Fibroblast of skin of scalp (primary cell): Measurements from ENCODE around the gene MPV17L2. TPM values are rescaled to one million over a fixed set of nuclear protein-coding genes. Genes with fewer than 3 reads are reported as not detected.
A peak's percentile ranks its signal among the peaks of the same experiment; 100 is the strongest.
"Not testable (repeated sequence)": the region's sequence is repeated elsewhere in the genome, so short reads cannot be mapped to it uniquely, and the experiment has no call there.

Source experiments
- DNase-seq: peaks from one replicate; pipeline ENCODE4 v3.0.0-alpha.2; 2013
- polyA plus RNA-seq, 2 experiments: library from polyadenylated mRNA; unstranded; fragments of 120-200 nt; gene quantifications; one replicate each; pipeline ENCODE4 v1.2.1, GENCODE V29; 2013; ENCODE audit not compliant: insufficient read length in 2 of 2

The MPV17L2 gene
- polyA plus RNA-seq (2013, experiment 1 of 2; ENCODE audit: insufficient read length): 13.5 TPM
- 13.4 TPM for polyA plus RNA-seq (2013, experiment 2 of 2; ENCODE audit: insufficient read length)

DNA sequence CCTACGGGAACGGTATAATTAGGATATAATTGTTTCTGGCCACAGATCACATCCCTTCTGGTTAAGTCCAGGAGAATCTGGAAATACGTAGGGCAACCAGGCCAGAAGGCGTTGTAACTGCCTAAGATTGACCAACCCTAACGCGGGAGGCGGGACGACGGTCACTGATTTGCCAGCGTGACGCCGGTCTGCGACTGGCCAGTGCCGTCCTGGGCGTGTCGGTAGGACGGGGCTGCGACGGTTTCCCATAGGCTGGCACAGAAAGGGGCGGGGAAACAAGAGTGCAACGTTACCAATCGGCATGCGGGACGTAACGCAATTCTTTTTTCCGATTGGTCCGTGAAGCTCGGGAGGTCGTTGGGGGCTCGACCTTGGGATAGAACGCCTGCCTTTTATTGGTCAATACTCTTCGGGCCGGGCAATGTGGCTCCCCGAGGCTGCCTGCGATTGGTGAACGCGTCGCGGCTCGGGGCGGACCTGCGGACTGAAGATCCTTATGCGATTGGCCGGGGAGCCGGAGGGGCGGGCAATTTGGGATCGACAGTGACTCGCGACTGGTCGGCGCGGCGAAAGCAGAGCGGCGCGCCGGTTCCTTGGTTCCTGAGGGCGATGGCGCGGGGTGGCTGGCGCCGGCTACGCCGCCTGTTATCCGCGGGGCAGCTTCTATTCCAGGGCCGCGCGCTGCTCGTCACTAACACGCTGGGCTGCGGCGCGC is at the start of gene MPV17L2:
Gene MPV17L2, plus strand, starts transcription at position 546 of the 715 bp plus-strand sequence. Its CDS starts 64 bp downstream, at position 610.
- peak; percentile 100 for DNase-seq

DNA sequence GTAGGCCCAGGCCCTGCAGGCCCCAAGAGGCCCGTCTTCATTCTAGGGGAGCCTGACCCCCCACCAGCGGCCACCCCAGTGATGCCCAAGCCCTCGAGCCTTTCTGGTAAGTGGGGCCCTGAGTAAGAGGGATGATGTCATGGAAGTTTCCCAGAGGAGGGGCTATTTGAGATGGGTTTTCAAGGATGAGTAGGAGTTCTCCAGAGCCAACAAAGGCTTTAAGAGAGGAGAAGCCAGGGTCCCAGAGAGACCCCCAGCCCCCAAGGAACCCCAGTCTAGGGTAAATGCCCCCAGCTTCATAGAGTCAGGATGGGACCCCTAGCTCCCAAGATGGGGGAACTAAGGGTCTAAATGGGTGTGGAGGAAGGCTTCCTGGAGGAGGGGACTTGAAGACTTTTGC is 49.1 kb upstream of the MPV17L2 start:
- no peak for DNase-seq

DNA sequence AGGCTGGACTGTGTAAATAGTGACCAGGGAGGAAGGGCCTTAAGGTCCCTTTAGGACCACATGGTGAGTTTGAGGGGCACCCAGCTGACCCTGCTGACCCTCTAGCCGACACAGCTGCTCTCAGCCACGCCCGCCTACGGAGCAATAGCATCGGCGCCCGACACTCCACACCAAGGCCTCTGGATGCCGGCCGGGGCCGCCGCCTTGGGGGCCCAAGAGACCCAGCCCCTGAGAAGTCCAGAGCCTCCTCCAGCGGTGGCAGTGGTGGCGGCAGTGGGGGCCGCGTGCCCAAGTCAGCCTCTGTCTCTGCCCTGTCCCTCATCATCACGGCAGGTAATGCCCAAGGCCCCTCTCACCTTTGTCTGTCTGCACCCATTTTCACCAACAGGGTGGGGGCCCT is 48.7 kb upstream of the MPV17L2 start:
- no peak for DNase-seq

DNA sequence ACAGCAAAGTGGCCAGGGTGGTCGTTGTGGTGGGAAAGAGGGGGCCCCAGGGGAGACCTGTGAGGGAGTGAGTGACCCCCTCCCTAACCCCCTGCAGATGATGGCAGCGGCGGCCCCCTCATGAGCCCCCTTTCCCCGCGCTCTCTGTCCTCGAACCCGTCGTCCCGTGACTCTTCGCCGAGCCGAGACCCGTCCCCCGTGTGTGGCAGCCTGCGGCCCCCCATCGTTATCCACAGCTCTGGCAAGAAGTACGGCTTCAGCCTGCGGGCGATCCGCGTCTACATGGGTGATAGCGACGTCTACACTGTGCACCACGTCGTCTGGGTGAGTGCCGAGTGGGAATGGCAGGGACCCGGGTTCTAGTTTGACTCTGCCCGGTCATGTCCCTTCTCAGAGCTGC is 48.1 kb upstream of the MPV17L2 start:
- DNase-seq: no peak

- DNase-seq: no peak
Observed at GRCh38 chr19:18145391-18145999, 47.5 kb upstream of the MPV17L2 start.

DNA sequence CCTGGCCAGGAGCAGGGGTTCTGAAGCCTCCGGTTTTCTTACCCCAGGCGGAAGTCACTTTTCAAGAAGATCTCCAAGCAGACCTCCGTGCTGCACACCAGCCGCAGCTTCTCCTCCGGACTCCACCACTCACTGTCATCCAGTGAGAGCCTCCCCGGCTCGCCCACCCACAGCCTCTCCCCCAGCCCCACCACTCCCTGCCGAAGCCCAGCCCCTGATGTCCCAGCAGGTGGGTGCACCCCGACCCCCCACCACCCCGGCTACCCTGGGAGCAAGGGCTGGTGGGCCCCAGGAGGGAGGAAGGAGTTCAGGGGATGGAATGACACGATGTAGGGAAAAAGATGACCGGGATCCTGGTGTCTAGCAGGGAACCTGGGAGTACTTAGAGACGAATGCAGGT is 45.6 kb upstream of the MPV17L2 start:
- no peak for DNase-seq

GRCh38 chr19:18149596-18149975 is 43.4 kb upstream of the MPV17L2 start:
- DNase-seq: no peak

GRCh38 chr19:18150776-18151624 is 42.0 kb upstream of the MPV17L2 start:
- no peak for DNase-seq

- DNase-seq: peak; percentile 99
Observed at GRCh38 chr19:18152442-18152816, 40.6 kb upstream of the MPV17L2 start.

DNA sequence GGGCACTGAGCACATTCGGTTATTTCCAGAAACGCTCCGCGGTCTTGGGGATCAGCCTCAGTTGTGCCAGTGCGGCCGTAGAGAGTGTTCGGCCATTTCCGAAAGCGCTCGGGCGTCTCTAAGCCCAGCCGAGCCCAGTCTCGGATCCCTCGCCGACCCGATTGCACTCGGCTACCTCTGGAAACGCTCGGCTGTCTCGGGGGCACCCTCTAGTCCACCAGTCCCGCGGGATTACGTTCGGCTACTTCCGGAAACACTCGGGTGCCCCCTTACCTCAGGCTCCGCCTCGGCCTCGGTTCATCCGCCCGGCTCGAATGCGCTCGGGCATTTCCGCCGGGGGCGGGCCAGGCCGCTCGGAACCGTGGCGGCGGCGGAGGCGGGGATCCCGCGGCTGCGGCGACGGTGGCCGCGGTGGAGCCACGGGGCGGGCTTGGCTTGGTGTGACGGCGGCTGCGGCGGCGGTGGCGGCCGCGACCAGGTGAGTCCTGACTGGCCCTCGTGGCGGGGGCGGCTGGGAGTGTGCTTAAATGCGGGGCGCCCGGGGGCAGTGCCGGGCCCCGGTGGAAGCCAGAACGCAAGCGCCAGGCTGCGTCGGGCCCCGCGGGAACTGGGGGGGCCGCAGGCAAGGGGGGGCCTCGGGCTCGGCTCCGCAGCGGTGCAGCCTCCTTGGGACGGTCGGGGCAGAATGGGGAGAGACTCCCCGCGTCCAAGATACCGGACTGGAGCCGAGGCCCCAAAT is 40.0 kb upstream of the MPV17L2 start, which contains the start of gene PIK3R2:
Gene PIK3R2, plus strand, starts transcription at position 347 of the 739 bp plus-strand sequence. CDS start 2,717 bp downstream, outside the sequence.
- peak; percentile 99 for DNase-seq

DNA sequence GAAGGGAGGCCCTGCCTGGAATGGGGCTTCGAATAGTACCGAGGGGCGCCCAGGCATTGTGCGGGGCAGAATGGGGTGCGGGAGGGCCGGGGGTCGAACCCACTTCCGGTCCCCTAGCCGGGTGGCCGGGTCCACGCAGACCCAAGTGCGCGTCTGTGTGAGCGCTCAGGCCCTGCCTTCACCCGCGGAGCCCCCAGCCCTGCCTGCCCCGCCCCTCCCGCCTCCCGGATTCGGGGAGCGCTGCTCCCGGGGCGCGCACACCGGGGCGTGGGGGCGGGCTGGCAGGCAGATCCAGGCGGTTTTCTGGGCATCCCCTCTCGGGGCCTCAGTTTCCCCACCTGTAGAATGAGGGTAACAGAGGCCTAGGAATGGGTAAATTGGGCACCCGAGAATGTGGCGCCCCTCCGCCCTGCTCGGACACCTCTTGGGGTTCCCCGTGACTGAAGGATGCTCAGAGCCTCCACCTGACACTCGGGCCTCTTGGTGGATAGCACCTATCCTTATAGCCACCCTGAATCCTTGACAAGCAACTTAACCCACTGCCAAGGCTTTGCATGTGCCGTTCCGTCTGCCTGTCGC is 39.4 kb upstream of the MPV17L2 start:
- no peak for DNase-seq

DNA sequence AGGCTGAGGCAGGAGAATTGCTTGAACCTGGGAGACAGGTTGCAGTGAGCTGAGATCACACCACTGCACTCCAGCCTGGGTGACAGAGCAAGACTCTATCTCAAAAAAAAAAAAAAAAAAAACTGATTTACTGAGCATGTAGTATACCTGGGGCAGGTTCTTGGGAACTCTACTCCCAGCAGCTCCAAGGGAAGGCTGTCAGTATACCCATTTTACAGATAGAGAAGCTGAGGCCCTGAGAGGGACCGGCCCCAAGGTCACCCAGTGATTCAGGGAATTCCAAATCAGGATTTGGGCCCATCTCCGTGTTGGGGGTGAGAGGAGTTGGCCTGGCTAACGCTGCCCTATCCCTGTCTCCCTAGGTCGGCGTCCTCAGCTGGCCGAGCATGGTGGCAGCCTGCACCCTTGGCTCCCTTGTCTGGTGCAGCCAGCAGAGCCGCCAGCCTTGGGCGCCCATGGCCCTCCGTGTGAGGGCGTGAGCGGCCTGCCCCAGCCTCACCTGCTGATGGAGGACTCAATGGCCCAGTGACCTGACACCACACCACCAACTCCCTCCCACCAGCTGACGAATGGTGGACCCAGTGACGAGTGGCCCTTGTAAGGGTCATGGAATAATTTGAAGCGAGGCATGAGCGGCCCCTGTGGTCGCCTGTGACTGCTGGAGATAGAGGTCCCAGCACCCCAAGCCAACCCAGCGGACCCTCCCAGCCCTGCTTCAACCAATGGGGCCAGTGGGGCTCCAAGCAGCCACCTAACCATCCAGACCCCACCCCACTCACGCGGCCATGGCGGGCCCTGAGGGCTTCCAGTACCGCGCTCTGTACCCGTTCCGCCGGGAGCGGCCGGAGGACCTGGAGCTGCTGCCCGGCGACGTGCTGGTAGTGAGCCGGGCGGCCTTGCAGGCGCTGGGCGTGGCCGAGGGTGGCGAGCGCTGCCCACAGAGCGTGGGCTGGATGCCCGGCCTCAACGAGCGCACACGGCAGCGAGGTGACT is 37.6 kb upstream of the MPV17L2 start:
- DNase-seq: no peak

GRCh38 chr19:18156268-18156667 is 36.8 kb upstream of the MPV17L2 start:
- no peak for DNase-seq

DNA sequence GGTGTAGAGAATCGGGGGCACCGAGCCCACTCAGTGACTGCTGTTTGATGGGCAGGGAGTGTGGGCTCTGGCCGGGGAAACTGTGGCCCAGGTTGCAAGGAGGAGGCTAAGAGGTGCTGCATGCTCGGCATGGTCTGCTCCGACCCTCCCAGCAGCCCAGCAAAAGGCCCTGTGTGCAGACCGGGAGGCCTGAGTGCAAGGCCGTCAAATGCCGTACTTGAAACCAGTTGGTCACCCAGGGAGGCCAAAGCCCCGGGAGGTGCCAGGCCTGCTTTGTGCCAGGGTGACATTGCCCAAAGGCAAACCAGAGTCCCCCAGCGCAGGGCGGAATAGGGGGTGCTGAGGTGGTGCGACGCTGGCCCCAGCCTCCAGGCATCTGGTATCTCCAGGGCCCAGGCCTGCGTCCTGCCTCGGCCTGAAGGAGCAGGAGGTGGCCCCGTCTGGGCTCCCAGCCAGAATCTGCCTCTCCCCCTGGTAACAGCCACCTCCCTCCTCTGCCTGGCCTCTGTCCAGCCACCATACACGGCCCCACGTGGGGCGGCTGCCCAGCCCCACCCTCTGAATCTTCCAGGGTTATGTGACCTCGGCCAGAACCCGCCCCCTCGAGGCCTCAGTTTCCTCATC is 36.1 kb upstream of the MPV17L2 start:
- DNase-seq: peak; percentile 77

DNA sequence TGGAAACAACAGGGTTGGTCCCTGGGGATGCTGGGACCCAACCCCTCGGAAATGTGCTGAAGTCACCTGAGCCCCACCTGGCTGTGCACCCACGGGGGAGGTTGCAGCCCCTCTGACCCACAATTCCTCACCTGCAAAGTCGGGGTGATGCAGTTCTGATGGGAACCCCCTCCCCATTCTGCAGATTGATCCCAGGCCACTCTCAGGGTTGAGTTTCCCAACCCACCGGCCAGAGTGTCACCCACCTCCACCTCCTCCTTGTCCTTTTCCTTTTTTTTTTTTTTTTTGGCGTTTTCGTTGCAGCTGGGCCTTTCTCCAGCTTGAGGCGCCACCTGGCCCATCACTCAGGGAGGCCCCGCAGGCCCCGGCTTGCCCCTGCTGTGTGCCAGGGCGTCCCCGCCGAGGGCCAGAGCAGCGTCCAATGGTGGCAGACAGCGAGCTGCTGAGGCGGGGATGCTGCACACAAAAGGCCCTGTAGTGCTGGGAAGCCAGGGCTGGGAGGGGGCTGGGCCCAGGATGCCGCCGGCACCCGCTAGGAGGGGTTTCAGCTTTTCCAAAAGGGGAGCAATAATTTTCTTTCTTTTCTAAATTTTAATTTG is 35.5 kb upstream of the MPV17L2 start:
- DNase-seq: no peak

GRCh38 chr19:18158467-18158866 is 34.6 kb upstream of the MPV17L2 start:
- DNase-seq: no peak

- not testable (repeated sequence) for DNase-seq
Observed at GRCh38 chr19:18159059-18159616, 33.9 kb upstream of the MPV17L2 start.

- no peak for DNase-seq
Observed at GRCh38 chr19:18159810-18160209, 33.2 kb upstream of the MPV17L2 start.

DNA sequence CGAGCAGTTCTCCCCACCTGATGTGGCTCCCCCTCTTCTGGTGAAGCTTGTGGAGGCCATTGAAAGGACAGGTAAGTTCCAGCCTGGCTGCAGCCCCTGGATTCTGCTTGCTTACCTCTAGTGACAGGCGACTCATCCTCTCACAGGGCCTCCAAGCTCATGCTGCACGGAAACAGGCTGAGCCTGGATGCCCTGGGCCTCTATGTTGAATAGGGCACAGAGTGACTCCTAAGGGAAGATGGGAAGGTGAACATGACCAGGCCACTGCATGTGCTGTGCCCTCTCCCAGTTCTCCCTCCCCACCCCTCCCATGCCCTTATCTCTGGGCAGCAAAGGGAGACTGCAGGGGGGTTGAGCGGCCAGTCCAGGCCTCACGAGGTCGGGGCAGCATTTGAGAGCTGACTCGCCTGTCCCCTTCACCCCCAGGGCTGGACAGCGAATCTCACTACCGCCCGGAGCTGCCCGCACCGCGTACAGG is 32.5 kb upstream of the MPV17L2 start:
- DNase-seq: no peak
